IMR-90 (cell line): ENCODE results near the gene FGF7.

Experiments used
- CEBPB ChIP-seq: IDR thresholded peaks from 2 replicates; pipeline ENCODE4 v1.6.1; 2012; ENCODE audit warnings: low read depth, low read length, improper control_type of control experiment
- ELK1 ChIP-seq: fragments of 150-350 bp; IDR thresholded peaks from 2 replicates; pipeline ENCODE4 v1.6.1; 2016; ENCODE audit warnings: low read depth, mild to moderate bottlenecking, low read length, moderate library complexity, borderline replicate concordance
- FOS ChIP-seq: fragments of 150-350 bp; IDR thresholded peaks from 2 replicates; pipeline ENCODE4 v1.6.1; 2016; ENCODE audit warnings: low read depth, low read length
- MXI1 ChIP-seq: IDR thresholded peaks from 2 replicates; pipeline ENCODE4 v1.6.1; 2012; ENCODE audit warnings: low read depth, mild to moderate bottlenecking, low read length, moderate library complexity, borderline replicate concordance
- POLR2A ChIP-seq: IDR thresholded peaks from 2 replicates; pipeline ENCODE4 v1.6.1; 2012; ENCODE audit warnings: mild to moderate bottlenecking, low read depth, low read length
- RAD21 ChIP-seq: IDR thresholded peaks from 2 replicates; pipeline ENCODE4 v1.6.1; 2012; ENCODE audit warnings: low read length, improper control_type of control experiment
- RCOR1 ChIP-seq: IDR thresholded peaks from 2 replicates; pipeline ENCODE4 v1.6.1; 2012; ENCODE audit warnings: mild to moderate bottlenecking, low read length, improper control_type of control experiment; ENCODE audit not compliant: insufficient replicate concordance
- RFX5 ChIP-seq: IDR thresholded peaks from 2 replicates; pipeline ENCODE4 v1.8.0; 2012; ENCODE audit warnings: low read depth, mild to moderate bottlenecking, low read length, moderate library complexity
- SMC3 ChIP-seq: fragments of 150-350 bp; IDR thresholded peaks from 2 replicates; pipeline ENCODE4 v1.6.1; 2016; ENCODE audit warnings: low read depth, mild to moderate bottlenecking, antibody characterized with exemption, low read length, moderate library complexity
- TF ChIP-seq, protein P1 (sequence below): conservative IDR thresholded peaks from 2 replicates; pipeline ENCODE4 v1.5.1; 2012; ENCODE audit warnings: mild to moderate bottlenecking, low read depth, low read length, improper control_type of control experiment

GRCh38 chr15:49383266-49383665, 39.8 kb upstream of the FGF7 start:
- TF ChIP-seq POLR2A (no peak), CEBPB (peak; percentile 88), ELK1 (no peak), FOS (peak; percentile 72; the same call in 1 of the 2 replicates), MXI1 (no peak), RFX5 (no peak), RAD21 (no peak), SMC3 (no peak), RCOR1 (no peak)
- TF ChIP-seq, protein P1, sequence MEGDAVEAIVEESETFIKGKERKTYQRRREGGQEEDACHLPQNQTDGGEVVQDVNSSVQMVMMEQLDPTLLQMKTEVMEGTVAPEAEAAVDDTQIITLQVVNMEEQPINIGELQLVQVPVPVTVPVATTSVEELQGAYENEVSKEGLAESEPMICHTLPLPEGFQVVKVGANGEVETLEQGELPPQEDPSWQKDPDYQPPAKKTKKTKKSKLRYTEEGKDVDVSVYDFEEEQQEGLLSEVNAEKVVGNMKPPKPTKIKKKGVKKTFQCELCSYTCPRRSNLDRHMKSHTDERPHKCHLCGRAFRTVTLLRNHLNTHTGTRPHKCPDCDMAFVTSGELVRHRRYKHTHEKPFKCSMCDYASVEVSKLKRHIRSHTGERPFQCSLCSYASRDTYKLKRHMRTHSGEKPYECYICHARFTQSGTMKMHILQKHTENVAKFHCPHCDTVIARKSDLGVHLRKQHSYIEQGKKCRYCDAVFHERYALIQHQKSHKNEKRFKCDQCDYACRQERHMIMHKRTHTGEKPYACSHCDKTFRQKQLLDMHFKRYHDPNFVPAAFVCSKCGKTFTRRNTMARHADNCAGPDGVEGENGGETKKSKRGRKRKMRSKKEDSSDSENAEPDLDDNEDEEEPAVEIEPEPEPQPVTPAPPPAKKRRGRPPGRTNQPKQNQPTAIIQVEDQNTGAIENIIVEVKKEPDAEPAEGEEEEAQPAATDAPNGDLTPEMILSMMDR = no peak
